Stimulated activated CD8-positive, alpha-beta memory T cell treated with anti-CD3 and anti-CD28 coated beads, Interleukin-7, amount 100 ng/mL, for 48 hours (primary cell): ENCODE results near the gene KRTAP2-4.
"Not testable (repeated sequence)": the region's sequence is repeated elsewhere in the genome, so short reads cannot be mapped to it uniquely, and the experiment has no call there.

Experiments
- DNase-seq, 2 donors: peaks; one replicate each; pipeline ENCODE4 v3.0.0-alpha.2; 2020; ENCODE audit warnings: low read depth in 1 of 2; ENCODE audit errors: extremely low read depth in 1 of 2

KRTAP2-4 gene

GRCh38 chr17:41040783-41041571 lies 24.7 kb downstream of the KRTAP2-4 start, which contains the start of gene KRTAP1-1:
Gene KRTAP1-1, minus strand, starts transcription at chr17:41041450. Its CDS starts 53 bp downstream, at chr17:41041397.
- DNase-seq, result not testable (repeated sequence)

GRCh38 chr17:41037853-41038350 lies 27.8 kb downstream of the KRTAP2-4 start:
- no peak for DNase-seq

- DNase-seq, result not testable (repeated sequence)
Observed at GRCh38 chr17:41034346-41034935, 31.2 kb downstream of the KRTAP2-4 start, which contains the start of gene KRTAP1-3. Gene KRTAP1-3, minus strand, starts transcription at chr17:41034874. Its CDS starts 53 bp downstream, at chr17:41034821.

- DNase-seq, result no peak
Observed at GRCh38 chr17:41029633-41030245, 35.9 kb downstream of the KRTAP2-4 start, which contains the start of gene KRTAP1-4. Gene KRTAP1-4, minus strand, starts transcription at chr17:41030195. Its CDS starts 117 bp downstream, at chr17:41030078.

GRCh38 chr17:41026715-41027471 lies 38.8 kb downstream of the KRTAP2-4 start, which contains the start of gene KRTAP1-5:
Gene KRTAP1-5, minus strand, starts transcription at chr17:41027208. Its CDS starts 53 bp downstream, at chr17:41027155.
- DNase-seq, result no peak

- DNase-seq, result no peak
Observed at GRCh38 chr17:41024697-41025096, 41.0 kb downstream of the KRTAP2-4 start.

GRCh38 chr17:41020336-41020735 lies 45.3 kb downstream of the KRTAP2-4 start:
- DNase-seq, result no peak

- DNase-seq, result no peak
Observed at GRCh38 chr17:41019415-41019814, 46.3 kb downstream of the KRTAP2-4 start.

GRCh38 chr17:41018541-41018940 lies 47.1 kb downstream of the KRTAP2-4 start:
- DNase-seq, result no peak

- DNase-seq, result no peak
Observed at GRCh38 chr17:41016578-41017215, 49.0 kb downstream of the KRTAP2-4 start.

GRCh38 chr17:41015454-41015853 lies 50.2 kb downstream of the KRTAP2-4 start:
- no peak for DNase-seq
